Mesenteric fat pad (tissue), 1 donor: ENCODE results near the gene ZNRF1. TPM values are rescaled to one million over a fixed set of nuclear protein-coding genes. Genes with fewer than 3 reads are reported as not detected.
A peak's percentile ranks its signal among the peaks of the same experiment; 100 is the strongest.

Experiments
- DNase-seq: peaks from one replicate; pipeline ENCODE4 v3.0.0-alpha.2; 2020; ENCODE audit warnings: low spot score
- total RNA-seq: library from RNA; stranded (reverse); fragmentation: NEBNext Ultra II Directional; extraction: Animal tissue kit (Norgen Biotek cat#: 25700); gene quantifications from one replicate; pipeline ENCODE4 v1.2.1, GENCODE V29; 2021
- donor health status: DM: yes; HTN: yes; CAD: no.

The ZNRF1 gene
- total RNA-seq, 1 donor from 2014 or later: 23.5 TPM

DNA sequence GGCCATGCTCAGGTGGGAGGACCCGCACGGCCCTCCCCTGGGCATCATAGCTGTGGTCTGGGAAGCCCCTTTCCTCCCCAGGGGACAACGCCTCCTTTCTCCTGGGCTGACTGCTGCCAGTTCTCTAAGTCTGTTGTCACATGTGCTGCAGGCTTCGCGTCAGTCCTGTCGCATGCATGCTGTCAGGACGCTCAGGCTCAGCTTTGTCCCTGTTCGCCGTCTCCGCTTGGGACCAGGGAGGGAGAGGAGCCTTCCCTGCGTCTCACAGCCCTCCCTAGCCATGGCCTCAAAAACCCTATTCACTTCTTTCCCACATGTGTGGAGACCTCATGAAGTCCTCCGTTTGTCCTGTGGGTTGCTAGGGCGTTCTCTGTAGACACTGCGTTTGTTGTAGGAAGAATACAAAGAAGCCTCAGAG lies 96.4 kb downstream of the ZNRF1 start:
- no peak for DNase-seq

DNA sequence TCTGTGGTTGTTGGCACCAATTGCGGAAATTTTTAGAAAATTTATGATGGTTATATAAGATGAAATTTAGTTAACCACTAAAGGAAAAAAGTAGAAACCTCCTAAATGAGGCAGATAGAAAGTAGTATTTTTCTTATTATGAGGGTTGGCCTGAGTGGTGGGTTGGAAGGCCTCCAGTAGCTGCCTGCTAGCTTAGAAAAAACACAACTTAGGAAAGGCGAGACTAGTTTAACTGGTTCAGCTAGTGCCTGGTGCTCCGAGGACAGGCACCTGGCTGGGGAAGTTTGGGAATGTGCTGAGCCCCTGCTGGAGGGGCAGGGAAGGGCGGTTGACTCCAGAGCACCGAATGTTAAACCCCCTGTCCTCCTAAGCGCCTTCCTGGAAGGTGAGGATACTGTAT lies 97.8 kb downstream of the ZNRF1 start:
- no peak for DNase-seq

DNA sequence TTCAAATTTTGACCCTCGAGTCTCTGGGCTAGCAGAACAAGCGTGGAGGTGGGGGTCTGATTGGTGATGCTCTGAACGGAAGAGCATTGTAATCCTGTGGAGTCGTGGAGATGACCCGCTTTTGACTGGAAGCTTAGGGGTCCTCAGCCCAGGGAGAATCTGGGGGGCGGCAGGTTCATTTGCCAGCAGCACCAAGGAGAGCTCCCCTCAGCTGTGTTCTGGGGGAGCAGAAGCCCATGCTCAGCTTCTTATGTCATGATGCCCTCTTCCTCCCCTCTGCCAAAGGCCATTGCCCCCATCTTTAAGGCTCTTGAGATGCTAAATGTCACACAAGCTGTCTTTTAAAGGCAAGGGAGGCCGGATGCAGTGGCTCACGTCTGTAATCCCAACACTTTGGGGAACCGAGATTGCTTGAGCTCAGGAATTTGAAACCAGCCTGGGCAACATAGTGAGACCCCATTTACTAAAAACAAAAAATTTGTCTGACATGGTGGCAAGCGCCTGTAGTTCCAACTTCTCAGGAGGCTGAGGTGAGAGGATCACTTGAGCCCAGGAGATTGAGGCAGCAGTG lies 98.5 kb downstream of the ZNRF1 start:
- no peak for DNase-seq

DNA sequence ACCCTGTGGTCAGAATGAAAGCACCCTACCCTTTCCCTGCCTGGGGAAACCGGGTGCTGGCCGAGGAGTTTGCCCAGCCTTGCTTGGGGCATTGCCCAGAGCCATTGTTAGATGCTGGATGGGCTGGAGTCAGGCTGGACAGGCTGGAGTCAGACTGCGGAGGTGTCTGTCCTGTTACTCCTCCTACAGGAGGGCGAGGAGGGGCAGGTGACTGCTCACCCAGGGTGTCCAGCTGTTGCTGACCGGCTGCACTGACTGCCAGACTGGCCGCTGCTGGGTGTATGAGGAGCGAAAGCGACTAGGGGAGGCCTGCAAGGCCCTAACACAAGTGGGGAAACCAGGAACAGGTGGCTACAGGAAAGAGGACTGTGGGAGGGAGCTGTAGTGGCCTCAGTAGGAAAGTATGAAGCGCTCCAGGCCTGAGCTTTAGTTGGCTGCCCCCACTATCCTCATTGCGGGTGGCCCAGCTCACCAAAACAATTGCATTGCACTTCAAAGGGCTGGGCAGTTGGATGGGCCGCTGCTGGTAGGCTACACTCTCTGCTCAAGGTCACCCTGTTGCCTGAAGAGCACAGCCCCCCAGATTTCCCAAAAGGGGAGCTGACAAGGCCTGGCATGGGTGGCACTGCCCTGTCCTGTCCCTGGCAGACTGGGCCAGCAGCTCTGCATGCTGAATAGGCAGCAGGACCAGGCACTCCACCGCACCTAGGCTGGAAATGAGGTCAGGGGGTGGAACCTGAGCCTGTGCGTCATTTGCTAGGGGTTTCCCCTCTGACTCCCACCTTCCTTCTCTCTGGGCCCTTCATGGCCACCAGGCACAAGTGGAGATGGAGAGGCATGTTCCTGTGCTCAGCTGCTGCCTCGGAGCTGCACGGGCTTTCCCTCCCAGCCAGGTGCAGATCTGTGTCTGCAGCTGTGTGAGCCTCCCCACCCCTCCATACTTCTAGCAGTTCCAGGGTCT lies 99.4 kb downstream of the ZNRF1 start:
- DNase-seq: no peak

DNA sequence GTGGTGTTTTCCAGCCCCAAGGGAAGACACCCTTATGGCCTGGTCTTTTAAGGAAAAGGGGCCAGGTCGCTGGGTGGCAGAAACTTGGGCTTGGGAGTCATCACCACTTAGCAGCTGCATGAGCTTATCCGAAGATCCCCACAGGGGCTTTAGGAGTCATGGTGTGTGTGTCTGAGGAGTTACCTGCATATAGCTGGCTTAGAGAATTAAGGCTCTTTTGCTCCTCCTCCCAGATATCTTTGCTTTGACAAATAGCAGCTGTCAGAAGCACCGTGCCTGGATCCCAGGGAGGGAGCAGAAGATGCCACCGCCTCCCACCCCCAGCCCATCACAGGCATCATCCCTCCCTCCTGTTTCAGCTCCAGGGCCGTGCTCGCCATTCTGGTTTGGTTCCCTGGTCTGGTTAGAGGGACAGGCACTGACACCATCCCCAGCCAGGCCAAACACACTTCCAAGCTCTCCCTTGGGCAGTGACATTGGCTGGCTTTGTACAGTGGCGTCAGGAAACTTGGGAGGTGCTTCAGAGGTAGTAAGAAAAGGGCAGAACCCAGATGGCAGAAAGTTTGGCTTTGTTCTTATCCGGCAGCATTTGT lies 100.3 kb downstream of the ZNRF1 start:
- no peak for DNase-seq

DNA sequence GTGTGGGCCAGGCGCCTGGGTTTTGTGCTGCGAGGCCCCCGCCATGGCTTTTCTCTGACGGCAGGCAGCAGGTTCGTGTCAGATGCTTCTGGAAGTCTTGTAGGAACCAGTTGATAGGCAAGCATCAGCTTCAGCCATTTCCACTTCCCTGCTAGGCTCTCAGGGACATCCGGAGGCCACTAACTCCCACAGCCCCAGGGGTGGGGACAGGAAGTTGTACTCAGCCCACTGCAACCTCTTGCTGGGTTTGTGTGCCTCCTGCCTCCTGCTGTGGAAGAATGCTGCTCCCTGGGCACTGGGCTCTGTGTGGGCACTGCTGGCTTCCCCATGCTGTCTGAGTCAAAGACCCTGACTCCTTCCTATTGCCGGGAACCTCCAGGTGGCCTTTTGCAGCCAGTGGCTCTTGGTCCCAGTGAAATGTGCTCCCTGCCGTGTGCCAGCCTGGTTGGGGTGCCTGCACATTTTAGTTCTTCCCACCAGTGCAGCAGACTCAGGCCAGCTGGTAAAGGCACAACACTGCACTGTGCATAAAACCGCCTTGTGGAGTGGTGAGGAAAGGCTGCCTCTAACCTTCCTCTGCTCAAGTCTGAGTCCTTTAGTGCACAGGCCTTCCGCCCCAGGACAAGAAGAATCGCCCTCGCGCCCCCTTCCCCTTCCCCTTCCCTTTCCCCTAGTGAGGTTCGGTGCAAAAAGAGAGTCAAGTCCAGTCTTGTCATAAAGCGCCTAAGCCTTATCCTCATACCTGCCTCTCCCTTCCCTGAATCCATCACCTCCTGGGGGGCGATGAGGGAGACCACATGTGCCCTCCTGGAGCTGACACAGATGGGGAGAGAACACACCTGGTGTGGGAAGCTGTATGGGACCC lies 101.1 kb downstream of the ZNRF1 start:
- peak; percentile 84 for DNase-seq

DNA sequence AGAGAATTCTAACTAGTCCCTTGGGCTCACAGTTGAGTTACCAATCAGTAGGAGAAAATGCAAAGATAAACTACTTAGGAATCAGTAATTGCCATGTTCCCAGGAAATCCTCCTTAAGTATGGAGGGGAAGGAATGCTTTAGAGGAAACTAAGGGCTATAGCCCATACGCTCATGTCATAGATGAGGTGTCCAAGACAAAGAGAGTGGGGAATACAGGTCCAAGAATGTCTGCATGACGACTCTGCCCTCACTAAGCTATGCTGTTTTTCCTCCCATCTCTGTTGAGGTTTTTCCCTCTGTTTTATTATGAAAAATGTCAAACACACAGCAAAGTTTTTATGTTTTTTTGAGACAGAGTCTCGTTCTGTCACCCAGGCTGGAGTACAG lies 101.8 kb downstream of the ZNRF1 start:
- DNase-seq: no peak

DNA sequence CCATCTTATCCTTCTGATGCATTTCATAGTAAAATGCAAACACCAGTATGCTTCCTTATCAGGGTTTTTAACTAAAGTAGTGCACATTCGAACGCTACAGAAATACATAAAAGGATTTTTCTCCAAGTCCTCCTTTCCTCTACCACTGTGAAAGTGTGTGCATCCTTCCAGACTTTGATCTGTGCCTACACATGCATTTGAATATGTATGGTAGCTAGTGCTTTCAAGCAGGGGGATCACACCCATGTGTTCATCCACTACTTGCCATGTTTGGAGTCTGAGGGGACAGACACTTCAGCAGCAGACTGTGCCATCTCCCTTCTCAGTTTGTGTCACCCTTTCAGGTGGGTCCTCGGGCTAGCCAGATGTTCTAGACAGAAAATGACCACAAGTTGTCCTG lies 102.8 kb downstream of the ZNRF1 start:
- peak; percentile 24 for DNase-seq

DNA sequence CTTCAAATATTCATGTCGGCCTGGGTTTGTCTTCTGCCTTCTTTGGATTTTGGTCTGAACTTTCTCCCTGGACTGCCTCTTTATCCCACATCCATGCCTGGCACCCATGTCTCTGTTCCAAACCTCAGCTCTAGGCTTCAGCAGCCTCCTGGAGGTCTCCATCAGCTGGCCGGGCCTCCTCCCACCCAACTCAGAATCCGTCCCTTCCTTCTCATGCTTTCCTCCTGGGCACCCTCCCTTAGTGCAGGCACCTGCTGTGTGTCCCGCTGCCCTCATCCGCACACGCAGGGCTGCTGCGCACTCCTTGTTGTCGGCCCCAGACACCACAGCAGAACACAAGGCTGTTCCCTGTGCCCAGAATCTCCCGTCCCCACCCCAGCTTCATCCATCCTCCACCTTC lies 103.8 kb downstream of the ZNRF1 start:
- peak; percentile 84 for DNase-seq

DNA sequence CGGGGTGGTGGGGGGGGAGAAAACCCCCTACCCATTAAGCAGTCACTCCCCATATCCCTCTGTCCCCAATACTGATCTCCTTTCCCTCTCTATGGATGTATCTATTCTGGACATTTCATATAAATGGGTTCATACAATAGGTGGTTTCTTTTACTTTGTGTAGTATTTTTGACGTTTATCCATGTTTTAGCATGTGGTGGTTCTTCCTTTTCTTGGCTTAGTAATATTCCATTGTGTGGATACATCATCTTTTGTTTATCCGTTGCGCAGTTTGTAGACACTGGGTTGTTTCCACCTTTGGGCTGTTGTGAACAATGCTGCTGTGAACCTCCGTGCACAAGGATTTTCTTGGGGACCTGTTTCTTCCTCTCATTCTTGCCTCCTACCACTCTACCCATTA lies 105.2 kb downstream of the ZNRF1 start:
- DNase-seq: no peak

DNA sequence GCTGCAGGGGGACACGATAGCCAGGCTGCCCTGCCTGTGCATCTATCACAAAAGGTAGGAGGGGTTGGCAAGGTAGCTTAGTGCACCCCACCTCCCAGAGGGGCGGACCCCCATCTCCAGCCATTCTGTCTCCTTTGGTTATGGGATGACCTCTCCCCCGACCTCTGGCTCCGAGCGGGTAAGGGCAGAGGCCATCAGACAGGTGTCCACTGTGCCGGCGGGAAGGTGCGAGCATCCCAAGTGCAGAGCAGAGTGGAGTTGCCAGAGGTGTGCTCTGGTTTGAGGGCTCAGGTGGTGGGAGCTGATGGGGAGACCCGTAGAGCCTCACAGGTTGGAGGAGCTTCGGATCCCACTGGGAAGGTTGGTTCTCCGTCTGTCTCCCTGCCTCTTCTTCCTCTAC lies 106.0 kb downstream of the ZNRF1 start:
- DNase-seq: no peak

DNA sequence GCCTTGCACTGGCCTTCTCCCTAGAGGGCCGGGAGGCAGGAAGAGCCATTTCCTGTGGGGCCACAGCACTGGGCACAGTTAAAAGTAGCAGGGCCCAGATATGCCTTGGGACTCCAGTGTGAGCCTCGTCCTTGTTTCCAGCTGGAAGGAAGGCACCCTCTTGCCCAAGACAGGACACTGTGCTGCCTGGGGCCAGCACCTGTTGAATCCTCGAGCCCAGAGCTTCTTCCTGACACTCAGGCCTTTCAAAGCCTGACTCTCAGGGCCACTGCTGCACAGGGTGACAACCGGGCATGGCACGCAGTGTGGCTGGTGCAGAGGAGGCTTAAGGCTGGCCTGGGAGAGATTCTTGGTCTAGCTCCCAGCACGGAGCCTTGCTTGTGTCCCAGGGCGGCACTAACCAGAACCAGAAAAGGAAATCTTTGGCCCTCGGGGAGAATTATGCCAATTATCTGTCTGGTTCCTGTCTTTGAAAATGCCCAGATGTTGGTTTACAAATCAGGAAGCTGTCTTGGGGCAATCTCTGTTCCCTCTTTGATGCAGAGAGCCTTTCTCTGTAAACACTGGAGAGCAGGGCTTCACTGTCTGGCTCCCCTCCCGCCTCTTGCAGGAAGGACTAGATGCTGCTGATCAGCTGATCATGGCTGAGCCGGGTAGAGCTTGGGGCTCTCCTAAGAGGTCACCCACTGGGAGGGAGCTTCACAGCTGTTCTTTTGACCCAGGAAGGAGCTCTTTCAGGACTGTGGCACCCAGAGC lies 106.7 kb downstream of the ZNRF1 start:
- DNase-seq: no peak

DNA sequence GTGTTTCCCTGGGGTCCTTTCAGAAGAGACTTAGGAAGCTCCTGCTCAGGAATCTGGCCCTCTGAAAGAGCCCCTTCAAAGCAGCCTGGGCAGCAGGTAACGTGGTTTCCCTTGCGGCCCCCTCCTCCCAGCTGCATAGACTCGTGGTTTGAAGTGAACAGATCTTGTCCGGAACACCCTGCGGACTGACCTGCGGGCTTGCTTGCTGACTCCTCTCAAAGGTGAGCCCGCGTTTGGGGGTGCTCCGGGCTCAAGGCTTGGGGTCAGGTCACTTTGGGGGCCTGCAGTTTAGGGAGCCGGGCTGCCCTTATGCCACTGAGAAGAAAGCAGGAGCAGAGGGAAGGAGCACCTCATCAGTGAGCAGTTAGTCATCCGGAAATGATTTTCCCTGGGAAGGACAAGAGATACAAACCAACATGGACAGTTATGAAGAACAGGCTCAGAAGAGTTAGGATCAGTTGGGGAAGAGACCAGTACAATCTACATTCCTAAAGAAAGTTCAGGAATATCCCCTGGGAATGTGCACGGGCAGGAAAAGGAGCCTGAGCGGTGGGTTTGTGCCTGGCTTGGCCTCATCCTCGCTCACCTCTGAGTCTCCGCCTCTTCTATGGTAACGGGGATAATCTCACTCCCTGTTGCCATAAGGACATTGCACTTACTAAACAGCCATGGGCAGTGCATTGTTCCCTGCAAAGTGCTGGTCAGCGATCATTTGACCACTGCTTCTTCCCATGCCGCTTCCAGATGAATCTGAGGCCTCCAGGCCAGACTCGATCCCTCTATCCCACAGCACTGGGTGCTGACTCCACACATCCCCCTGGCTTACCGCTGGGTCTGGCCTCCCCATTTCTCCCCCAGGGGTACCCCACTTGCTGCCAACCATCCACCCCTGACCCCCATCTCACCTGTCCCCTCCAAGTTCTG lies 107.8 kb downstream of the ZNRF1 start:
- DNase-seq: no peak

DNA sequence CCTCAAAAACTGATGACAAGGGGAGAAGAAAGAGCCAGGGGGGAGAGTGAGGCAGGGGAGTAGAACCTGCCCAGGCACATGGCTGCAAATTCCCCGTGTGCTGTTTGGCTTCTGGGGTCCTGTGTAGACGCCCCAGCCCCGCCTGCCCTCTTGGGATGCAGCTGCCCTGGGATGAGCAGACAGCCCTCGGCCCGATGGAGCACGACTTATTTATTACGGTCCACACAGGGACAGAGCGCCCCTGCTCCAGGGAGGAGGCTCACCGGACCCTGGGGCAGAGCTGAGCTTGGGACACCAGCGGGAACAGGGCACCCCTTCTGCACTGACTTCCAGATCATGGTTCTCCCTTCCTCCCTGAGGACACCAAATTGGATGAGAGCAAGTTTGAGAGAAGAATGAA lies 108.7 kb downstream of the ZNRF1 start:
- no peak for DNase-seq

DNA sequence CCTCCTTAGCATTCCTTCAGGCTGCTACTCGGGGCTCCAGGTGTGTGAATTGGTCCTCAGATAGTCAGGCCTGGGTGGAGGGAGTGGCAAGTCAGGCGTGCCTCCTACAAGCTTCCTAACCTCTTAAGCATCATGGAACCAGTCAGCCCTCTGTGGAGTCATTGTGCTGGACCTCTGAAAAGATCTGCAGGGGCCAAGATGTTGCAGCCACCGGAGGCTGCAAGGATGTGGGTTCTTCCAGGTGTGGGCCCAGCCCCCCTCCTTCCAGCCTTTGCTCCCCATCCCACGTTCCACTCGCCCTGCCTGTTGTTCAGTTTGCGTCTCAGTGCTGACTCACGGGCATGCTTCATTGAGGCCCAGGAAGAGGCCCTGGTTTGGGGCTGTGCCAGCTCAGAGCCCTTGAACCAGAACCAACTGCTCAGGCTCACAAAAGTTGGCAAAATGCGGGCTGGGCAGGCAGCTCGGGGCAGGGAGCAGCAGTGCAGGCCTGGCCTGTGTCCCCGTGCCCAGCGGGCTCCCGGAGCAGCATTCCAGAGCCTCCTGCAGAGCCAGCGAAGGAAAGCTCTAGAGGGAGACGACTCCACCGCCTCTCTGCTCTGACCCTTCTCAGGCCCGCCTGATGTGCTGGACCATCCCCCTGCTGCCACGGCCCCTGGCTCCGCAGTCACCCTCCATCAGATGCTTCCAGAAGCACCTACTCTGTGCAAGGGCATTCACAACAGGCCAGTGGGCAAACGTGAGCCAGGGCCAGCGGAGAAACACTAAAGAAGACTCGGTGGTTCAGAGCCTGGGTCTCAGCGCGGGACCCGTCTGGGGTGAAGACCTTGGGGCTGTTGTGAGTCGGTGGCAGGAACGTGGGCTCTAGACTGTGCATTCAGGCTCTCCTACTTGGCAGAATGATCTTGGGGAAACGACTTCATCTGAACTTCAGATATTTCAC lies 110.2 kb downstream of the ZNRF1 start:
- DNase-seq: no peak

DNA sequence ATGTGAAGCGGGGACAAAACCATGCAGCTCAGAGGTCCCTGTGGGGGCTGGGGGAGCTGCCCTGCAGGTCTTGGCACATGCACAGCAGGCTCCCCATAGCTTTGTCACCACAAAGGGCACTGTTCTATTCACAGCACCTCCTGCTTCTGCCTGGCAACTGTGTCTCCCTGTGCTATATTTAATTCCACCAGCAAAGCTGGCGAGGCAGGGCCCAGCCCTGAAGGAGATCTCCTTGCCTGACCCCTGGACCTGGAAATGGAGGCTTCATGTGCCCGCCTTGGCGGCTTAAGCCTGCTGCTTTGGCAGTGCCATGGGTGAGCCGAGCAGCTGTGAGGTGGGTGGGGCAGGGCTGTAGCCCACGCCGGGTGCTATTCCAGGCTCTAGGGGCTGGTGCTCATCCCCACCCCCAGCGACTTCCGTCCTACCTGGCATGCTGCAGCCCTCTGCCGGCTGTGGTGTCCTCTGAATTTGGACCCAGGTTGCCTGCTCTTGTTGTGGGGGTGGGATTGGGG lies 111.0 kb downstream of the ZNRF1 start:
- no peak for DNase-seq

DNA sequence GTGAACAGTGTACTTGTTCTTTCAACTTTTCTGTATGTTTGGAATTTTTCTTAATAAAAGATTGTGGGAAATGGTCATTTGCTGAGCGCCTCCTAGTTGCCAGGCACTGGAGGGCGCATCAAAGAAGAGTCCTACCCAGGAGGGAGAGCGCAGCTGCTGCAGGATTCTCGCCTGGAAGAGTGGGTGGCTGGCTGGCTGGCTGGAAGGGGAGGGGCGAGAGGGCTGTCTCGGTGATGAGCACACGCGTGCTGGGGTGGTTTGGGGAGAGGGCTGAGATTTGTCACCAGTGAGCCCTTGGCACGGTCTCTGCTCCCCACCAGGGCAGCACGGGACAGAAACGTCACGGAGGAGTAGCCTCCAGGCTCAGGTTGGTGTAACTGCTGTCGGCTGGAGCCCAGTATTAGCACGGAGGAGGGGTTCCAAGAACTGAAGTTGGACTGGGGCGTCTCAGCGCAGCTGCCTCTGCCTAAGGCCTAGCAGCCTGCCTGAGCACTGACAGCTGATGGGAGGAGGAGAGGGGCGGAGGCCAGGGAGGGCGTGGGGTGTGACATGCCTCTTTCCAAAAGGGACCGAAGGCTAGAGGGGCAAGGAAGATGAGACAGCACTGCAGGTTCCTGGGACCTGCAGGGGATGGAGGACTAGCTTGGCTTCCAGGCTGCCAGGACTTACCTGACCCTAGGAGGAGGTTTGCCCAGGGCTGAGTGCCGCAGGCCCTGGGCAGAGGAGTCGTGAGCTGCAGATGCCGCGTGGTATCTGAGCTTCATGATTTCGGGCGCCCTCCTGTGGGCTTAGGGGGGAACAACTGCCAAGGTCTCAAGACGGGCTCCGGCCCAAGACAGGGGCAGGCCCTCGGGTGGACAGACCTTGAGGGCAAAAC lies 112.1 kb downstream of the ZNRF1 start:
- peak; percentile 95 for DNase-seq
